Keratinocyte (primary cell): Measurements from ENCODE around the gene CLCN5. TPM values are rescaled to one million over a fixed set of nuclear protein-coding genes. Genes with fewer than 3 reads are reported as not detected.

Experiments used
- DNase-seq: peaks from one replicate; pipeline ENCODE4 v3.0.0-alpha.2; 2011; ENCODE audit warnings: low read depth, missing footprints, low spot score
- FAIRE-seq: peaks from 2 replicates; lab custom pipeline; 2011; peaks lifted over from hg19 to GRCh38; lab: Jason Lieb, UNC
- H2AFZ ChIP-seq: 2 replicates; pipeline ENCODE4 v1.6.0; 2012; ENCODE audit warnings: low read length, control low read depth, inconsistent platforms; ENCODE audit not compliant: control insufficient read depth
- H3K27ac ChIP-seq: 2 replicates; pipeline ENCODE4 v1.5.1; 2011; ENCODE audit warnings: low read length; ENCODE audit not compliant: control insufficient read depth, insufficient read depth
- H3K27me3 ChIP-seq: 3 replicates; pipeline ENCODE4 v1.6.0; 2011; ENCODE audit warnings: low read length; ENCODE audit not compliant: control insufficient read depth, insufficient read depth; ENCODE audit errors: extremely low read depth
- H3K36me3 ChIP-seq, 2 experiments: 2 replicates in 1 of 2; 3 replicates in 1 of 2; pipeline ENCODE4 v1.5.1; 2011; ENCODE audit warnings: low read length in 2 of 2, mild to moderate bottlenecking in 1 of 2; ENCODE audit not compliant: control insufficient read depth in 2 of 2, insufficient read depth in 2 of 2; ENCODE audit errors: extremely low read depth in 1 of 2
- H3K4me1 ChIP-seq: 3 replicates; pipeline ENCODE4 v1.5.1; 2011; ENCODE audit warnings: low read length; ENCODE audit not compliant: control insufficient read depth, insufficient read depth; ENCODE audit errors: extremely low read depth
- H3K4me2 ChIP-seq: 3 replicates; pipeline ENCODE4 v1.6.0; 2011; ENCODE audit warnings: low read depth, low read length; ENCODE audit not compliant: control insufficient read depth, insufficient read depth; ENCODE audit errors: extremely low read depth
- H3K4me3 ChIP-seq, 3 experiments: fragments of 200-600 bp in 1 of 3; sonication (generic) in 1 of 3; 2 replicates in 2 of 3; 3 replicates in 1 of 3; pipeline ENCODE4 v1.5.1; 2011 to 2016; ENCODE audit warnings: low read length in 3 of 3, mild to moderate bottlenecking in 3 of 3, control low read depth in 2 of 3, inconsistent platforms in 1 of 3, low read depth in 1 of 3, mixed read lengths in 1 of 3, mixed run types in 1 of 3, moderate library complexity in 1 of 3; ENCODE audit not compliant: control insufficient read depth in 2 of 3, insufficient read depth in 2 of 3; ENCODE audit errors: extremely low read depth in 1 of 3
- H3K79me2 ChIP-seq: 2 replicates; pipeline ENCODE4 v1.6.0; 2012; ENCODE audit warnings: low read length; ENCODE audit not compliant: control insufficient read depth, insufficient read depth
- H3K9ac ChIP-seq: 3 replicates; pipeline ENCODE4 v1.6.0; 2011; ENCODE audit warnings: low read length; ENCODE audit not compliant: control insufficient read depth, insufficient read depth; ENCODE audit errors: extremely low read depth
- H3K9me1 ChIP-seq: 3 replicates; pipeline ENCODE4 v1.6.0; 2011; ENCODE audit warnings: low read length; ENCODE audit not compliant: control insufficient read depth, insufficient read depth; ENCODE audit errors: extremely low read depth
- H3K9me3 ChIP-seq: 2 replicates; pipeline ENCODE4 v1.5.1; 2012; ENCODE audit warnings: low read depth, low read length; ENCODE audit not compliant: control insufficient read depth
- H4K20me1 ChIP-seq: 3 replicates; pipeline ENCODE4 v1.6.0; 2011; ENCODE audit warnings: low read length; ENCODE audit not compliant: control insufficient read depth, insufficient read depth; ENCODE audit errors: extremely low read depth
- EZH2 ChIP-seq: IDR thresholded peaks from one replicate; pipeline ENCODE4 v1.6.1; 2012; ENCODE audit warnings: inconsistent platforms, mild to moderate bottlenecking, low read length, moderate library complexity
- dilution Hi-C: fragments of 300-500 bp; cut with MboI; formaldehyde crosslinking; loops from one replicate; pipeline ENCODE4 v1.7.0; 2020; ENCODE audit warnings: low sequenced_read_pairs; ENCODE audit not compliant: extremely low pct_ligation_motif_present
- polyA plus RNA-seq, 5 experiments: library from polyadenylated mRNA; depleted of rRNA in 3 of 5; stranded (reverse) in 3 of 5; stranded (forward) in 1 of 5; unstranded in 1 of 5; fragments of >200 nt; gene quantifications; 1 replicate in 1 of 5; 2 replicates in 3 of 5; 3 replicates in 1 of 5; pipeline versions ENCODE4 v1.2.1 to v1.2.3, GENCODE V29; 2011 to 2012; ENCODE audit warnings: missing spikeins in 2 of 5, low read depth in 1 of 5, low replicate concordance in 1 of 5
- TF ChIP-seq, protein P1 (sequence below), 3 experiments: IDR thresholded peaks in 1 of 3; conservative IDR thresholded peaks in 1 of 3; optimal IDR thresholded peaks in 1 of 3; 2 replicates in 2 of 3; 3 replicates in 1 of 3; pipeline versions ENCODE3 to v1.5.1; 2011; ENCODE audit warnings: low read length in 3 of 3, mild to moderate bottlenecking in 3 of 3, moderate library complexity in 2 of 3, control low read depth in 1 of 3, inconsistent platforms in 1 of 3; ENCODE audit not compliant: insufficient read depth in 2 of 3; ENCODE audit errors: extremely low read depth in 1 of 3

The CLCN5 gene
- polyA plus RNA-seq, 1 donor (not counting 4 experiments of a cell fraction or from before 2014, with no cell fraction given): 3.9 TPM

DNA sequence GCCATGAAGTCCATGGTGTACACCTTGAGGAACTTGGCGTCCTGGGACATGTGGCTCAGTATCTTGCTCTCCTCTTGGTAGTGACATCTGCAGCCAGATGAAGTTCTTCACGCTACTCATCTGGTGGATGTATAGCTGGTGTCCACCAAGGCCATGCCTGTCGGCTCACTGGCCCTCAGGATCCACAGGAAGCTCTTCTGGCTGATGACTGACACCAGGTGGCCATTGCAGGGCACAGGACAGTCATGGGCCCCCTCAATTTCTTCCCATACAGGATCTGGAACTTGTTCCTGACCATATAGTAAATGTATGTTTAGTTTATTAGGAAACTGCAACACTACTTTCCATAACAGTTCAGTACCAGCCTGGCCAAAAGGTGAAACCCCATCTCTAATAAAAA is 10.3 kb upstream of the CLCN5 start:
- Histone ChIP-seq H3K9me1 (no peaks in the 10 kb centered on the region), H4K20me1 (no peaks in the 10 kb centered on the region), H3K9me3 (no peaks in the 10 kb centered on the region), H3K27ac (no peak overlapping the region), H3K4me1 (no peaks in the 10 kb centered on the region), H3K4me2 (no peak overlapping the region), H2AFZ (no peak overlapping the region), H3K27me3 (no peaks in the 10 kb centered on the region), H3K9ac (no peak overlapping the region), H3K4me3 (no peak overlapping the region), H3K79me2 (no peaks in the 10 kb centered on the region), H3K36me3 (no peaks in the 10 kb centered on the region)
- FAIRE-seq (no peak), DNase-seq (no peak)
- dilution Hi-C loops: no loop called here
- TF ChIP-seq, protein P1, sequence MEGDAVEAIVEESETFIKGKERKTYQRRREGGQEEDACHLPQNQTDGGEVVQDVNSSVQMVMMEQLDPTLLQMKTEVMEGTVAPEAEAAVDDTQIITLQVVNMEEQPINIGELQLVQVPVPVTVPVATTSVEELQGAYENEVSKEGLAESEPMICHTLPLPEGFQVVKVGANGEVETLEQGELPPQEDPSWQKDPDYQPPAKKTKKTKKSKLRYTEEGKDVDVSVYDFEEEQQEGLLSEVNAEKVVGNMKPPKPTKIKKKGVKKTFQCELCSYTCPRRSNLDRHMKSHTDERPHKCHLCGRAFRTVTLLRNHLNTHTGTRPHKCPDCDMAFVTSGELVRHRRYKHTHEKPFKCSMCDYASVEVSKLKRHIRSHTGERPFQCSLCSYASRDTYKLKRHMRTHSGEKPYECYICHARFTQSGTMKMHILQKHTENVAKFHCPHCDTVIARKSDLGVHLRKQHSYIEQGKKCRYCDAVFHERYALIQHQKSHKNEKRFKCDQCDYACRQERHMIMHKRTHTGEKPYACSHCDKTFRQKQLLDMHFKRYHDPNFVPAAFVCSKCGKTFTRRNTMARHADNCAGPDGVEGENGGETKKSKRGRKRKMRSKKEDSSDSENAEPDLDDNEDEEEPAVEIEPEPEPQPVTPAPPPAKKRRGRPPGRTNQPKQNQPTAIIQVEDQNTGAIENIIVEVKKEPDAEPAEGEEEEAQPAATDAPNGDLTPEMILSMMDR (optimal IDR thresholded peaks at IDR 0.05 in 1 of 3, IDR thresholded peaks at IDR 0.05 in 1 of 3, conservative IDR thresholded peaks at IDR 0.05 in 1 of 3; ENCODE audit: extremely low read depth in 1 of 3, insufficient read depth in 2 of 3, low read length in 3 of 3): no peak
- TF ChIP-seq EZH2: no peak

DNA sequence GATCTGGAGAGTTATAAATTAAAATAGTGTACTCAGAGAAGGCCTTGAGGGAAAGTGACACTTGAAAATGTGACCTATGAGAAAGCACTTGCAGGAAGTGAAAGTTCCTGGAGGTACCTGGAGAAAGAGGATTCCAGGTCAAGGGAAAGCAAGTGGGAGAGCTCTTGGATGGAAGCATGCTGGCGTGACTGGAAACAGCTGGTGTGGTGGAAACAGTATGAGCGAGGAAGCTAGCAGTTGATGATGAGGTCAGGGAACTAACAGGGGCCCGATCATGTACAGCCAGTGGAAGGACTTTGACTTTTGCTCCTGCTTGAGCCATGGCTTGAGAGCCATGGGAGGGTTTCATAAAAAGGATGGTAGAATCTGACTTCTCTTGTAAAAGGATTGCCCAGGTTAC is 9.5 kb upstream of the CLCN5 start:
- Histone ChIP-seq H3K27me3 (no peaks in the 10 kb centered on the region), H3K9me1 (no peaks in the 10 kb centered on the region), H3K4me2 (no peak overlapping the region), H2AFZ (no peak overlapping the region), H4K20me1 (no peaks in the 10 kb centered on the region), H3K27ac (no peak overlapping the region), H3K36me3 (no peaks in the 10 kb centered on the region), H3K4me3 (no peak overlapping the region), H3K79me2 (no peaks in the 10 kb centered on the region), H3K9me3 (no peaks in the 10 kb centered on the region), H3K4me1 (no peaks in the 10 kb centered on the region), H3K9ac (no peak overlapping the region)
- FAIRE-seq (no peak), DNase-seq (no peak)
- TF ChIP-seq, protein P1 (optimal IDR thresholded peaks at IDR 0.05 in 1 of 3, IDR thresholded peaks at IDR 0.05 in 1 of 3, conservative IDR thresholded peaks at IDR 0.05 in 1 of 3; ENCODE audit: extremely low read depth in 1 of 3, insufficient read depth in 2 of 3, low read length in 3 of 3): no peak
- no peak for TF ChIP-seq EZH2
- dilution Hi-C loops: no loop called here
